ENCODE measurements around the gene LIN7A.

GRCh38 chr12:80777587-80777986, 160.1 kb downstream of the LIN7A start:
- no peak for TF ChIP-seq CTCF (IDR thresholded peaks at IDR 0.05)
- TF ChIP-seq POLR2A (IDR thresholded peaks at IDR 0.05): no peak
- no peak for TF ChIP-seq POLR2AphosphoS5 (IDR thresholded peaks at IDR 0.05)
